Activated CD8-positive, alpha-beta memory T cell treated with anti-CD3 and anti-CD28 coated beads, Interleukin-2, amount 50 U/mL, for 24 hours (primary cell): ENCODE results near the gene MBOAT7.
A peak's percentile ranks its signal among the peaks of the same experiment; 100 is the strongest.

Source experiments
- DNase-seq: peaks from one replicate; pipeline ENCODE4 v3.0.0-alpha.2; 2020; ENCODE audit errors: extremely low read depth

MBOAT7 gene

GRCh38 chr19:54162884-54163283 is 26.5 kb downstream of the MBOAT7 start:
- no peak for DNase-seq

DNA sequence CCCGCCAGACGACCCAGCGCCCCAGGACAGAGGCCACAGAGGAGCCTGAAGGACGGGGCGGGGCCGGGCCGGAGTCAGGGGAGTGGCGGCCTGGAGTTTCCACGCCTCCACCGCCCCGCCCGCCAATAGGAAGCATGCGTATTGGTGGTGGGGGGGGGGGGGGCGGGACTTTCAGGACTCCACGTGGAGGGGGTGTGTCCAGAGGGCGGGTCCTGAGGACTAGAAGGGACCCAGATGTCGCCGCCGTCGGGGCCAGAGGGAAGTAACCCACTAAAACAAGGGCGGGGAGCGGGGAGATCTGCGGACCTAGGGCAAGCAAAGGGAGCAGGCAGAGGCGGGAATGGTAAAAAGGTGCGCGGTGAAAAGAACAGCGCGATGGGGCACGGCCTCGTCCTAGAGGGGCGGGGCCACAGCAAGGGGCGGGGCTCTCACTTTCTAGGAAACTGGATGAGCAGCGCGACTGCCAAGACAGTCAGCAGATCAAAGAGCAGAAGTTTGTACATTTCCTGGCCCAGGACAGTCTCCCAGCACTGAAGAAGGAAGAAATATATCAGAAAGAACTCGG is 27.1 kb downstream of the MBOAT7 start:
- peak; percentile 58 for DNase-seq

DNA sequence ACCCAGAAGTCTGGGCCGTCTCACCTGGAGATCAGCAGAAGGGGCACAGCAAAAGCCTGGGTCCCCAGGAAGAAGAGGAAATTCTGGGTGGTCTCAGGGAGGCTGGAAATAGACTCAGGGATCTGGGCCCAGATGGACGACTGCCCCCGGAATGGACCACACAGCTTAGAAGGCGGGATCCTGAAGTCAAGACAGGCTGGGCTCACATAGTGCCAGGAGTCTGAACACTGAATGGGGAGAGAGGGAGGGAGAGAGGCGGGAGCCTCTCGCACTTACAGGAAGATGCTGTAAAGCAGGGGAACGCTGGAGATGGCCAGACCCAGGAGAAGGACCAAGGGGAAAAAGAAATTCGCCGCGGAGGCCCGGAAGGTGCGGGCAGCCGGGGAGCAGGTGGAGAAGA is 28.5 kb downstream of the MBOAT7 start:
- no peak for DNase-seq

- no peak for DNase-seq
Observed at GRCh38 chr19:54160182-54160811, 29.1 kb downstream of the MBOAT7 start.

DNA sequence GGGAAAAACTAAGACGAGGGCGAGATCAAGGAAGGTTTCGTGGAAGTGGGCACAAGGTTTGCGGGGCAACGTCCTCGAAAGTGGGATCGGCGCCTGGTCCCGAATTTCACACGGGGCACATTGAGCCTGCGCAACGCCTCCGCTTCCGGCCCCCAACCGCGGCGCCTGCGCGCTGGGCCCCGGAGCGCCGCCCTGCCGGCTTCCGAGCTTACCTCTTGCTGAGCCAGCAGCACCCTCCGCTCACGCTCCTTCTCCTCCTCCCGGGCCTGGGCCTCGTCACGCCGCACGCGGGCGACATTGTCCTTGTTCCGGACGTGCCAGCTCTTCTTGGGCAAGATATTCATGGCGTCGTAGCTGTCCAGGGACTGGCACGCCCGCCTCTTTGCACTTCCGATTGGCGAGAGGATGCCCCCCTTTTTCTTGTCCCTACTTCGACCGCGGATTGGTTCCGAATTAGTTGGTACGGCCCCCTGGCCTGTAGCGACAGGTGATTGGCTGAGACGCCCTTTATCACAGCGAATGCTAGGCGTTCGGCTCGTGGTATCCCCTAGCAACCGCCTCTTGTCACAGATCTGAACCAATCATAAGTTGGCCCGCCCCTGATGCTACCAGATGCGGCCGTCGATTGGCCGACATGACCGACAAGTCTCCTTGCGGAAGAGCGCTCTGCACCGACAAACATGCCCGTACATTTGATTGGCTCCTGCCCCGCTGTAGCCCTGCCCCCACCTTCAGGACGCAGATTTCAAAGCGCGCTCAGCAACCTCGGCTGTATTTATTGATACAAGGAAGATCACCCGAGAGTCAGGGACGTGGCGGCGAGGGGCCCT is 29.8 kb downstream of the MBOAT7 start, which contains the start of gene LENG1:
Gene LENG1, minus strand, starts transcription at position 370 of the 830 bp plus-strand sequence. Its CDS starts 26 bp downstream, at position 344.
- peak; percentile 98 for DNase-seq

DNA sequence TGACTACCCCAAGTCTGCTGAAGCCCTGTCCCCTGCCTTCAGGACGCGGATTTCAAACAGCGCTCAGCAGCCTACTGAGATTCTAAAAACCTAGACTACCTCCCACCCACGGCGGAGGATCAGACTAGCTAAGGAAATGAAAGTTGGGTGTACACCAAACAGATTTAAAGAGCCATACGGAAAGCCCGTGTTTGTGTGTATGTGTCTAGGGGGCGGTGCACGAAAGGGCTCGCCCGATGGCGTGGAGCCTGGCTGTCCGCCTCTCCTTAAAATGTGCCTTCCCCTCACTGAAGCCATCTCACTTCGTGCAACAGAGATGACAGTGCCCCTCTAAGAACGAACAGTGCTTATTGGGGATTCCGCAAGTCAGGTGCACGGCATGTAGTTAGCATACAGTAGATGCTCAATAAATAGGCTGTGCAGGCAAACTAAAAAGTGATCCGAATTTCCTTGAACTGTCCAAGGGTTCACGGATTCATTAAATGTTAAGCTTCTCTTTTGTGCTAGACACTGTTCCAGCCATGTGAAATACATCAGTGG is 30.5 kb downstream of the MBOAT7 start:
- no peak for DNase-seq

- DNase-seq: no peak
Observed at GRCh38 chr19:54156953-54157352, 32.4 kb downstream of the MBOAT7 start.

DNA sequence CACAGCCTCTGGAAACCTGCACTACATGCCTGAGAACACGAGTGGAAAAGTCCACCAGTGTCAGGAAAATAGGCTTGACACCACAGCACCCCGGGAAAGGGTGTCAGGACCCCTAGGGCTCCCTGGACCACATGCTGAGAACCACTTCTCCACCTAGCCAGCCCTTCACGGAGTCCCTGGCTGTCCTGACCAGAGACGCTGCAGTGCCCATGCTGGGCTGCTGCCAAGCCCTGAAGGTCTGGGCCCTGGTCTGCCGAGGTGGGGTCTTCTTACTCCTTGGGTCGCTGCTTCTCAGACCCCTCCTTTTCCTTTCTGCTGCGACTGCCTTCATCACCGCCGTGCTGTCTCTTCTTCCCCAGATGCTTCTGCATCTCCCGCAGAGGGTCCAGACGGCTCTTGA is 32.9 kb downstream of the MBOAT7 start:
- no peak for DNase-seq

GRCh38 chr19:54155694-54156093 is 33.7 kb downstream of the MBOAT7 start:
- DNase-seq: no peak

DNA sequence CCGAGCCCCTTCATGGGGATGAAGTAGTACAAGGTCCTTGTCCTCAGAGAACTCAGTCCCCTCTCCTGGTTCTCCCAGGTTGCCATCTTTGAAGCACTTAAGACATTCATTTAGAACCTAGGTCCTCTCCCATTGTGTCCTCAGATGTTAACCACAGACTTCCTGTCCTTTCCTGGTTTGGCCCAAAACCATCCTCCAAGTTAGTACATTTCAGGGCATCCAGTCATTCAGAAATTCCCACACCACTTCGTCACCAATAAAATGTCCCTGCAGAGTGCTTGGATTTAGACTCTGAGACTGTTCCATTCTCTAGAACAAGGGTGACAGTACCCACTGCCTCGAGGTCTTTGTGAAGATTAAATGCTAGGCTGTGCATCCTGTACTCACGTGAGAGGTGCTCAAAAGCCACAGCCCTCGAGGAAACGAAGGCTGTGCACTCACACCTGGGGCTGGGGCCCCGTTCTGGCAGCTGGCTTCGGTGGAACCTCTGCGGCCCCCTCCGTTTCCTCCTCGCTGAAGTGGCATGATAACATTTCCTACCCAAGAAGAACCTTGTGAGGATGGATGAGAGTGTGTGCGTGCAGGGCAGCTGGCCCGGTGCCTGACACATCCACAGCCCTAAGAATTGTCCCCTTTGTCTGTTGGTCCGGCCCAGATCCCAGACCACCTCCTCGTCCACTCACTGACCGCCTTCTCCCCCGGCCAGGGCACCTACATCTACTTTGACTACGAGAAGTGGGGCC is 34.6 kb downstream of the MBOAT7 start:
- DNase-seq: no peak

DNA sequence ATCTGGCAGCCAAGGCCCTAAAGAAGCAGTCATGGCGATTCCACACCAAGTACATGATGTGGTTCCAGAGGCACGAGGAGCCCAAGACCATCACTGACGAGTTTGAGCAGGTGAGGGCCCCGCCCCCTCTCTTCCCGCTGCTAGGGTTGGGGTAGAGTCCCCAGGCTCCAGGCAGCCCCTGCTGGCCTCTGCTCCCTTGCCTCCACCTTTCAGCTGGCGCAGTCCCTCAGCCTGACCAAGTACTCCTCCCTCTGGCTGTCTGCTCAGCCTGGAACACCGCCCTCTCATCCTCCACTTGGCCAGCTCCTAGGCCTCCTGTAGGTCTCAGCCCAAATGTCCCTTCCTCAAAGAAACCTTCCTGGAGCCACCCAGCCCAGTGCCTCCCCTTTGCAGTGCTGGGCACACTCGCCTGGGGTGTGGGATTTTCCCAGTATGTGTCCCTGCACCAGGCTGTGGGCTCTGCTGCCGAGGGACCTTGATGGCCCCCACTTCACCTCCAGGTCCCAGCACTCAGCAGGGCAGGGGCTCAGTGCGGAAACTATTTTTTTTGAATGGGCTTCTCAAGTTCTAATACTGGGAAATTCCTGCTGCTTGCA is 35.6 kb downstream of the MBOAT7 start:
- no peak for DNase-seq

GRCh38 chr19:54152878-54153524 is 36.4 kb downstream of the MBOAT7 start:
- DNase-seq: no peak

- no peak for DNase-seq
Observed at GRCh38 chr19:54152267-54152666, 37.1 kb downstream of the MBOAT7 start.

- DNase-seq: no peak
Observed at GRCh38 chr19:54151362-54152035, 37.9 kb downstream of the MBOAT7 start.

GRCh38 chr19:54149021-54149812 is 40.2 kb downstream of the MBOAT7 start:
- DNase-seq: no peak

DNA sequence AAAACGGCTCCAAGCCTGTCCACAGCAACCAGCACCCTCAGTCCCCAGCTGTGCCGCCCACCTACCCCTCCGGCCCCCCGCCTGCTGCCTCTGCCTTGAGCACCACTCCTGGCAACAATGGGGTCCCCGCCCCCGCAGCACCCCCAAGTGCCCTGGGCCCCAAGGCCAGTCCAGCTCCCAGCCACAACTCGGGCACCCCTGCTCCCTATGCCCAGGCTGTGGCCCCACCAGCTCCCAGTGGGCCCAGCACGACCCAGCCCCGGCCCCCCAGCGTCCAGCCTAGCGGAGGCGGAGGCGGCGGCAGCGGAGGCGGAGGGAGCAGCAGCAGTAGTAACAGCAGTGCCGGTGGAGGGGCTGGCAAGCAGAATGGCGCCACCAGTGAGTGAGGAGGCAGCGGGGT is 41.2 kb downstream of the MBOAT7 start:
- DNase-seq: no peak

DNA sequence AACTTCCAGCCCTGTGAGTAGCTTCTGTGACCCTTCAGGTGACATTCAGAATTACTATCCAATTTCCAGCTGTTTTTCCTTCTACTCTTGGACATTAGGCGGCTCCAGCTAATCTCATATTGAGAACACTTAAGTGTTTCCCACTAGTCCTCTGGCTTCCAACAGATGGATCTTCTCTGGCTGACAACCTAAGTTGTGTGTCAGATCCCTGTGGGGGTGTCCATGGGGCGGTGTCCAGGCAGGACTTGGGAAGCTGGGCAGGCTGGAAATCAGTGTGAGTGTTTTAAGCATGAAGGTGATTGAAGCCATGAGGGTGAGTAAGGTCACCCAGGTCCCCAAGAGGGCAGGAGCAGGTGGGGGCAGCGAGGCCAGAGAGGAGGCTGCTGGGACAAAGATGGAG is 41.7 kb downstream of the MBOAT7 start:
- DNase-seq: no peak

DNA sequence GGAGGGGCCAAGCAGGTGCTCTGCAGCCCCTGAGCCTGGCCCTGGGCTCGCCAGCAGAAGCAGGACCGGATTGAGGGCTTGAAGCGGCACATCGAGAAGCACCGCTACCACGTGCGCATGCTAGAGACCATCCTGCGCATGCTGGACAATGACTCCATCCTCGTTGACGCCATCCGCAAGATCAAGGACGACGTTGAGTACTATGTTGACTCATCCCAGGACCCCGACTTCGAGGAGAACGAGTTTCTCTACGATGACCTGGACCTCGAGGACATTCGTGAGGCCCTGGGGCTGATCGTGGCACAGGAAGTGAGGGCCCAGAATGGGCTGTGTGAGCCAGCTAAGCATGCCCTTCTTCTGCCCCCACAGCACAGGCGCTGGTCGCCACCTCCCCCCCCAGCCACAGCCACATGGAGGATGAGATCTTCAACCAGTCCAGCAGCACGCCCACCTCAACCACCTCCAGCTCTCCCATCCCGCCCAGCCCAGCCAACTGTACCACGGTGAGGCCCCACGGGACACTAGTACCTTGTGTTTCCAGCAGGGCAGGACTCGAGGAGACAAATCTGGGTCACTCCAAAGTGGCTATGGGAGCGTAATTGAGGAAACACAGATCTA is 43.7 kb downstream of the MBOAT7 start:
- DNase-seq: no peak

- DNase-seq: no peak
Observed at GRCh38 chr19:54142166-54142780, 47.1 kb downstream of the MBOAT7 start.
